Endothelial cell of umbilical vein (primary cell): ENCODE data around the gene KCNJ5.

Experiments used
- FOS ChIP-seq: IDR thresholded peaks from 2 replicates; pipeline ENCODE4 v1.6.1; 2011; ENCODE audit warnings: mild to moderate bottlenecking, low read length, moderate library complexity, borderline replicate concordance; ENCODE audit not compliant: insufficient read depth
- TF ChIP-seq, protein P1 (sequence below), 2 donors: IDR thresholded peaks; 1 replicate in 1 of 2; 2 replicates in 1 of 2; pipeline ENCODE4 v1.5.1; 2011; ENCODE audit warnings: low read length in 2 of 2, mild to moderate bottlenecking in 2 of 2, moderate library complexity in 2 of 2, control low read depth in 1 of 2, inconsistent platforms in 1 of 2, low read depth in 1 of 2; ENCODE audit not compliant: insufficient read depth in 1 of 2; ENCODE audit errors: extremely low read depth in 1 of 2

- TF ChIP-seq, protein P1, sequence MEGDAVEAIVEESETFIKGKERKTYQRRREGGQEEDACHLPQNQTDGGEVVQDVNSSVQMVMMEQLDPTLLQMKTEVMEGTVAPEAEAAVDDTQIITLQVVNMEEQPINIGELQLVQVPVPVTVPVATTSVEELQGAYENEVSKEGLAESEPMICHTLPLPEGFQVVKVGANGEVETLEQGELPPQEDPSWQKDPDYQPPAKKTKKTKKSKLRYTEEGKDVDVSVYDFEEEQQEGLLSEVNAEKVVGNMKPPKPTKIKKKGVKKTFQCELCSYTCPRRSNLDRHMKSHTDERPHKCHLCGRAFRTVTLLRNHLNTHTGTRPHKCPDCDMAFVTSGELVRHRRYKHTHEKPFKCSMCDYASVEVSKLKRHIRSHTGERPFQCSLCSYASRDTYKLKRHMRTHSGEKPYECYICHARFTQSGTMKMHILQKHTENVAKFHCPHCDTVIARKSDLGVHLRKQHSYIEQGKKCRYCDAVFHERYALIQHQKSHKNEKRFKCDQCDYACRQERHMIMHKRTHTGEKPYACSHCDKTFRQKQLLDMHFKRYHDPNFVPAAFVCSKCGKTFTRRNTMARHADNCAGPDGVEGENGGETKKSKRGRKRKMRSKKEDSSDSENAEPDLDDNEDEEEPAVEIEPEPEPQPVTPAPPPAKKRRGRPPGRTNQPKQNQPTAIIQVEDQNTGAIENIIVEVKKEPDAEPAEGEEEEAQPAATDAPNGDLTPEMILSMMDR (IDR thresholded peaks at IDR 0.05; ENCODE audit: extremely low read depth in 1 of 2, insufficient read depth in 1 of 2, low read depth in 1 of 2, low read length in 2 of 2), result no peak
- no peak for TF ChIP-seq FOS
Observed at GRCh38 chr11:128924104-128924503, 32.9 kb downstream of the KCNJ5 start.
